BJ (cell line): ENCODE measurements around the gene VAMP1. TPM values are rescaled to one million over a fixed set of nuclear protein-coding genes. Genes with fewer than 3 reads are reported as not detected.
"Not testable (repeated sequence)": the region's sequence is repeated elsewhere in the genome, so short reads cannot be mapped to it uniquely, and the experiment has no call there.

Experiments used
- CTCF ChIA-PET: fragments of 350-600 bp; formaldehyde crosslinking; extraction: SDS; loops from one replicate; lab custom pipeline; 2021; ENCODE audit warnings: antibody characterized with exemption, inconsistent platforms; lab: Yijun Ruan, JAX
- POLR2A ChIA-PET: fragments of 300-600 bp; sonication (Branson Sonifier 250); formaldehyde crosslinking; extraction: SDS; loops from one replicate; lab custom pipeline; 2021; ENCODE audit warnings: antibody characterized with exemption; lab: Charles Lee
- DNase-seq: peaks from one replicate; pipeline ENCODE4 v3.0.0-alpha.2; 2011; ENCODE audit warnings: low read depth
- H3K27me3 ChIP-seq: 2 replicates; pipeline ENCODE4 v1.6.0; 2011; ENCODE audit warnings: low read length; ENCODE audit not compliant: control insufficient read depth, insufficient read depth
- H3K36me3 ChIP-seq: 2 replicates; pipeline ENCODE4 v1.5.1; 2011; ENCODE audit warnings: low read length; ENCODE audit not compliant: control insufficient read depth, insufficient read depth
- H3K4me3 ChIP-seq: 2 replicates; pipeline ENCODE4 v1.5.1; 2011; ENCODE audit warnings: low read depth, mild to moderate bottlenecking, control low read depth, low read length
- CTCF ChIP-seq: IDR thresholded peaks from 2 replicates; pipeline ENCODE4 v1.5.1; 2011; ENCODE audit warnings: low read depth, mild to moderate bottlenecking, control low read depth, inconsistent platforms, low read length, moderate library complexity; ENCODE audit not compliant: insufficient read depth
- polyA plus RNA-seq: library from polyadenylated mRNA; depleted of rRNA; stranded (reverse); fragments of >200 nt; gene quantifications from 2 replicates; pipeline ENCODE4 v1.2.3, GENCODE V29; 2011

Gene VAMP1
- polyA plus RNA-seq, 1 experiment: 23.3 TPM

DNA sequence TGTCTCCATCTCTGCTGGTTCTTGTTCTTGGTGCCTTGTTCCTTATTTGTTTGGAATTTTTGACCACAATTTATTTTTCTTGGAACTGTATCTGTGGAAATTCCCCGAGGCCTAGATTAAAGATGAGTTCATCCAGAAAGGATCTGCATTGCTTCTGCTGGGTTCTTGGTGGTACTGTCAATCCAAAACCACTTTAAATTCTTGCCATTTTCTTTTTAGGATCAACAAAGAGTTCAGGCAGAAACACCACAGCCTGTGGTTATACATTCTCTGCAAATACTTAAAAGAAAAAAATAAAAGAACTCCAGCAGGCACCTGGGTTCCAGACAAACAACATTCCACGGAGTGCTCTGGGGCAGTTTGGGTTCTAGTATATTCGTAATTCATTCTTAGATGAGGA is 6.0 kb upstream of the VAMP1 start:
- no peak for TF ChIP-seq CTCF
- POLR2A ChIA-PET: no interaction called here
- no peaks in the 10 kb centered on the region for H3K27me3 ChIP-seq
- no peak overlapping the region for H3K4me3 ChIP-seq
- CTCF ChIA-PET: no interaction called here
- DNase-seq: peak; percentile 87
- H3K36me3 ChIP-seq: no peaks in the 10 kb centered on the region

GRCh38 chr12:6475233-6475975 is 4.9 kb upstream of the VAMP1 start:
- CTCF ChIA-PET, POLR2A ChIA-PET, DNase-seq, H3K27me3 ChIP-seq, H3K36me3 ChIP-seq, H3K4me3 ChIP-seq: not testable (repeated sequence)

GRCh38 chr12:6472491-6472890 is 2.0 kb upstream of the VAMP1 start:
- DNase-seq: no peak
- Histone ChIP-seq H3K36me3 (no peaks in the 10 kb centered on the region), H3K4me3 (no peak overlapping the region), H3K27me3 (no peaks in the 10 kb centered on the region)
- ChIA-PET CTCF (no interaction called here), POLR2A (no interaction called here)
- TF ChIP-seq CTCF: no peak

DNA sequence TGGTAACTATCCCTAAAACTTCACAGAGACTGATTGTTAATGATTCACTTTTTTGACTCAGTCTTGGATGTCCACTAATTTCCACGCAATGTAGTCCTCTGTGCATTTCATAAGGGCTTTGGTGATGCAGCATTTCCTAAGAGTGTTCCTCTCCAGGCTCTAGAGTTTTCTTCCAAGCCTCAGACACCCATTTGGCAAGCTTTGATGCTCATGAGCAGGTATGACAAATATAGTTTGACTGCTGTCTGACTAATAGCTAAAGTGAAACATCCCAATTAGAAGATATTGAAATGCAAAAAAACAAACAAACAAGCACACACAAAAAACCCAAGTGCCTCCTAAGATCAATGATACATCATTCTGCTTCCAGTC is 1.5 kb upstream of the VAMP1 start:
- H3K4me3 ChIP-seq: no peak overlapping the region
- POLR2A ChIA-PET: no interaction called here
- CTCF ChIA-PET: no interaction called here
- no peaks in the 10 kb centered on the region for H3K36me3 ChIP-seq
- no peak for DNase-seq
- H3K27me3 ChIP-seq: no peaks in the 10 kb centered on the region
- TF ChIP-seq CTCF: no peak

DNA sequence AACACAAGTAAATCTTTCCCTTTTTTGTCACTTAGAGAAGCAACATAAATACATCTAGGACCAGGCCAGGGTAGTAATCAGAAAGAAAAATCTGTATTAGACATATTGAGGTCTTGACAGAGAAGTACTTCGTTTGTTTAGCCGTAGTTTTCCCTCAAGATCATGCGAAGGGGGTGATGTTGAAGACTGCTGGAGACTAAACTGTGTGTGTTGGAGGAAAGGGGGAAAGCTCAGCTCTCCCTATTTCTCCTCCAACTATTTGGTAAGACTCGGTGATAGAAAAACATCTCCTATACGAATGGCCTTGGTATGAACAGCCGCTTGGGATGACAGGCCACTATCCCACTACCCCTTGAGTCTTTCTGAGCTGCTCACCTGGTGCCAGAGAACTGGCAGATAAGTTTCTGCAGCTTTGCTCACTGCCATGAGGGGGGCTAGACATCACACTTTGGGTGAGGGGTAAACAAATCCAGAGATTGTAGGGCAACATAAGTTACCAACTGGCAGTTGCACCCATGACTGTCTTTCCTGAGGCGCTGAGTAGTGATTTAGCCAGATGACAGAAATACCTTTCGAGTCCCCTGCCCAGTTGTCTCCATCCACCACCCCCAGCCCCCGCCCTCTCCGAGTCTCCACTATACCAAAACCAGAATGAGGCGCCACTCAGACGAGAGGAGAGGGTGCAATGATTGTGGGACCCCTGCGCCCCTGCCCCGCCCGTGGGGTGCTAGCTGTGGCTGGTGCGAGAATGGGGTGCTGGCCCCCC is 685 bp downstream of the VAMP1 start:
- no peak for TF ChIP-seq CTCF
- DNase-seq: no peak
- Histone ChIP-seq H3K36me3 (peaks cover 2% of the 10 kb centered on the region), H3K4me3 (peak overlapping the region; percentile 68), H3K27me3 (no peaks in the 10 kb centered on the region)
- ChIA-PET CTCF (interaction anchor here (0.6 to 2.8 kb wide), 9 partner anchors 11 to 185 kb away, joined by 3 to 17 read pairs (median 6); partner anchors contain the start of gene MRPL51), POLR2A (interaction anchor here (1.8 kb wide), 1 partner anchor 64 kb away, joined by 10 read pairs; the partner anchor contains the start of gene GAPDH)
